A549 (cell line): ENCODE measurements around the gene UBE2R2.

Experiments used
- BHLHE40 ChIP-seq: IDR thresholded peaks from 2 replicates; pipeline ENCODE4 v1.6.1; 2012; ENCODE audit warnings: low read depth, low read length, inconsistent platforms
- CBX8 ChIP-seq: fragments of 200-600 bp; sonication (generic); IDR thresholded peaks from 2 replicates; pipeline ENCODE4 v1.6.1; 2016
- HOXB13 ChIP-seq: fragments of 250-450 bp; sonication (Bioruptor Pico); IDR thresholded peaks from 2 replicates; pipeline ENCODE4 v1.5.0; 2020; ENCODE audit warnings: low read depth, mild to moderate bottlenecking, moderate library complexity
- POLR2A ChIP-seq: IDR thresholded peaks from 2 replicates; pipeline ENCODE4 v1.6.1; 2012; ENCODE audit warnings: mild to moderate bottlenecking, low read length
- POLR2AphosphoS2 ChIP-seq: conservative IDR thresholded peaks from 2 replicates; pipeline ENCODE4 v1.6.1; 2012; ENCODE audit warnings: low read length, improper control_type of control experiment, inconsistent platforms
- SMC3 ChIP-seq: fragments of >200 bp; sonication (Bioruptor Twin); formaldehyde crosslinking; IDR thresholded peaks from 3 replicates; pipeline ENCODE4 v1.6.1; 2018; ENCODE audit warnings: inconsistent platforms
- SREBF2 ChIP-seq: fragments of 450-650 bp; IDR thresholded peaks from 2 replicates; pipeline ENCODE4 v1.6.1; 2014; ENCODE audit warnings: mild to moderate bottlenecking, moderate library complexity
- TF ChIP-seq, protein P1 (sequence below): fragments of 250-450 bp; sonication (Bioruptor Pico); IDR thresholded peaks from 2 replicates; pipeline ENCODE4 v1.5.0; 2021; ENCODE audit warnings: mild to moderate bottlenecking, moderate library complexity, borderline replicate concordance
- TF ChIP-seq, protein P2 (sequence below): fragments of 450-650 bp; IDR thresholded peaks from 2 replicates; pipeline ENCODE4 v1.6.1; 2014; ENCODE audit warnings: antibody characterized with exemption
- TF ChIP-seq, protein P3 (sequence below): fragments of >200 bp; sonication (Bioruptor Twin); formaldehyde crosslinking; IDR thresholded peaks from 3 replicates; pipeline ENCODE4 v1.5.1; 2016
- TF ChIP-seq, protein P4 (sequence below): IDR thresholded peaks from 2 replicates; pipeline ENCODE4 v1.6.1; 2012

DNA sequence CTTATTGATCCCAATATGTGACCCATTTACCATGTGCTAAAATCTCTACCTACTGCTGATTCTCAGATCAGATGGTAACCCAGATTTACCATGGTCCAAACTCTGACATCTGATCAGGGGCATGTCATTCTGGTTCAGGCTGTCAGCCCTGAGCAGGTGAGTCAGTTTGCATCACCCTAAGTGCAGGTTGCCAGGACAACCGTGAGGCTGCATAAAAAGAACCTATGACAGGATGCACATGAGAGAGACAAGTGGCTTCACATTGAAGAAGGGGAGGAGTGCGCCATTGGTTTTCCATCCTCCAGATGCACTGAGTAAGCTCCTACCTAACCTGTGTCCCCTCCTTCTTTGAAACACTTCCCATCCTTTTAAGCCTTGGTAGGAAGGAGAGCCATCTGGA is 22.4 kb upstream of the UBE2R2 start:
- TF ChIP-seq BHLHE40 = no peak
- TF ChIP-seq POLR2A = no peak
- no peak for TF ChIP-seq POLR2AphosphoS2
- TF ChIP-seq, protein P1, sequence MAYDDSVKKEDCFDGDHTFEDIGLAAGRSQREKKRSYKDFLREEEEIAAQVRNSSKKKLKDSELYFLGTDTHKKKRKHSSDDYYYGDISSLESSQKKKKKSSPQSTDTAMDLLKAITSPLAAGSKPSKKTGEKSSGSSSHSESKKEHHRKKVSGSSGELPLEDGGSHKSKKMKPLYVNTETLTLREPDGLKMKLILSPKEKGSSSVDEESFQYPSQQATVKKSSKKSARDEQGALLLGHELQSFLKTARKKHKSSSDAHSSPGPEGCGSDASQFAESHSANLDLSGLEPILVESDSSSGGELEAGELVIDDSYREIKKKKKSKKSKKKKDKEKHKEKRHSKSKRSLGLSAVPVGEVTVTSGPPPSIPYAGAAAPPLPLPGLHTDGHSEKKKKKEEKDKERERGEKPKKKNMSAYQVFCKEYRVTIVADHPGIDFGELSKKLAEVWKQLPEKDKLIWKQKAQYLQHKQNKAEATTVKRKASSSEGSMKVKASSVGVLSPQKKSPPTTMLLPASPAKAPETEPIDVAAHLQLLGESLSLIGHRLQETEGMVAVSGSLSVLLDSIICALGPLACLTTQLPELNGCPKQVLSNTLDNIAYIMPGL (CRISPR knock-in tag) = no peak
- TF ChIP-seq SREBF2 = no peak
- TF ChIP-seq, protein P2, sequence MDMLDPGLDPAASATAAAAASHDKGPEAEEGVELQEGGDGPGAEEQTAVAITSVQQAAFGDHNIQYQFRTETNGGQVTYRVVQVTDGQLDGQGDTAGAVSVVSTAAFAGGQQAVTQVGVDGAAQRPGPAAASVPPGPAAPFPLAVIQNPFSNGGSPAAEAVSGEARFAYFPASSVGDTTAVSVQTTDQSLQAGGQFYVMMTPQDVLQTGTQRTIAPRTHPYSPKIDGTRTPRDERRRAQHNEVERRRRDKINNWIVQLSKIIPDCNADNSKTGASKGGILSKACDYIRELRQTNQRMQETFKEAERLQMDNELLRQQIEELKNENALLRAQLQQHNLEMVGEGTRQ = no peak
- TF ChIP-seq HOXB13 (CRISPR knock-in tag) = no peak
- TF ChIP-seq, protein P3, sequence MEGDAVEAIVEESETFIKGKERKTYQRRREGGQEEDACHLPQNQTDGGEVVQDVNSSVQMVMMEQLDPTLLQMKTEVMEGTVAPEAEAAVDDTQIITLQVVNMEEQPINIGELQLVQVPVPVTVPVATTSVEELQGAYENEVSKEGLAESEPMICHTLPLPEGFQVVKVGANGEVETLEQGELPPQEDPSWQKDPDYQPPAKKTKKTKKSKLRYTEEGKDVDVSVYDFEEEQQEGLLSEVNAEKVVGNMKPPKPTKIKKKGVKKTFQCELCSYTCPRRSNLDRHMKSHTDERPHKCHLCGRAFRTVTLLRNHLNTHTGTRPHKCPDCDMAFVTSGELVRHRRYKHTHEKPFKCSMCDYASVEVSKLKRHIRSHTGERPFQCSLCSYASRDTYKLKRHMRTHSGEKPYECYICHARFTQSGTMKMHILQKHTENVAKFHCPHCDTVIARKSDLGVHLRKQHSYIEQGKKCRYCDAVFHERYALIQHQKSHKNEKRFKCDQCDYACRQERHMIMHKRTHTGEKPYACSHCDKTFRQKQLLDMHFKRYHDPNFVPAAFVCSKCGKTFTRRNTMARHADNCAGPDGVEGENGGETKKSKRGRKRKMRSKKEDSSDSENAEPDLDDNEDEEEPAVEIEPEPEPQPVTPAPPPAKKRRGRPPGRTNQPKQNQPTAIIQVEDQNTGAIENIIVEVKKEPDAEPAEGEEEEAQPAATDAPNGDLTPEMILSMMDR = no peak
- no peak for TF ChIP-seq SMC3
- TF ChIP-seq CBX8 = no peak
- TF ChIP-seq, protein P4, sequence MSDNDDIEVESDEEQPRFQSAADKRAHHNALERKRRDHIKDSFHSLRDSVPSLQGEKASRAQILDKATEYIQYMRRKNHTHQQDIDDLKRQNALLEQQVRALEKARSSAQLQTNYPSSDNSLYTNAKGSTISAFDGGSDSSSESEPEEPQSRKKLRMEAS = no peak
